WI38 (cell line): ENCODE measurements around the gene G6PD.

Source experiments
- H3K4me3 ChIP-seq: 2 replicates; pipeline ENCODE4 v1.5.1; 2011; ENCODE audit warnings: low read depth, mild to moderate bottlenecking, control low read depth, low read length
- CTCF ChIP-seq: IDR thresholded peaks from 2 replicates; pipeline ENCODE4 v1.5.1; 2012; ENCODE audit warnings: low read depth, mild to moderate bottlenecking, control low read depth, low read length

Gene G6PD

GRCh38 chrX:154483325-154483724, 63.3 kb downstream of the G6PD start:
- TF ChIP-seq CTCF: no peak
- H3K4me3 ChIP-seq: no peak overlapping the region

GRCh38 chrX:154482786-154483185, 63.9 kb downstream of the G6PD start:
- no peak for TF ChIP-seq CTCF
- H3K4me3 ChIP-seq: no peak overlapping the region

- no peak for TF ChIP-seq CTCF
- no peak overlapping the region for H3K4me3 ChIP-seq
Observed at GRCh38 chrX:154481911-154482601, 64.6 kb downstream of the G6PD start.
